Nucleus accumbens (tissue), 56 donors: ENCODE measurements around the gene PODXL2.
"Not testable (repeated sequence)": the region's sequence is repeated elsewhere in the genome, so short reads cannot be mapped to it uniquely, and the experiment has no call there.

Source experiments
- DNase-seq, 56 donors: peaks; one replicate each; lab custom pipeline; 2025; lab: John Stamatoyannopoulos, UW

Gene PODXL2

GRCh38 chr3:127604546-127605165 lies 24.3 kb upstream of the PODXL2 start:
- DNase-seq, result no peak

DNA sequence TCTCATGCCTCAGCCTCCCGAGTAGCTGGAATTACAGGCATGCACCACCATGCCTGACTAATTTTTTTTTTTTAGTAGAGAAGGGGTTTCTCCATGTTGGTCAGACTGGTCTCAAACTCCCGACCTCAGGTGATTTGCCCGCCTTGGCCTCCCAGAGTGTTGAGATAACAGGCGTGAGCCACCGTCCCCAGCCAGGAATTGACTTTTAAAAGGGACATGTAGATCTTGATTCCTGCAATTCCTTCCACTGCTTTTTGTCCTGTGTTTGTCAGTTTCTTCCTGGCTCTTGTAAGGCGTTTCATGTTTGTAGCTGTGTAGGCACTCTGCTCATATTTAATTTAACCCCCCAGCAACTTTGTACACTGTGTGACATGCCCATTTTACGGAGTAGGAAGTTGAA lies 23.4 kb upstream of the PODXL2 start:
- not testable (repeated sequence) for DNase-seq

GRCh38 chr3:127606086-127606805 lies 22.7 kb upstream of the PODXL2 start:
- DNase-seq, result no peak

- no peak for DNase-seq
Measured at GRCh38 chr3:127606981-127607595, 21.9 kb upstream of the PODXL2 start.

GRCh38 chr3:127607675-127608361 lies 21.2 kb upstream of the PODXL2 start:
- DNase-seq, result no peak

DNA sequence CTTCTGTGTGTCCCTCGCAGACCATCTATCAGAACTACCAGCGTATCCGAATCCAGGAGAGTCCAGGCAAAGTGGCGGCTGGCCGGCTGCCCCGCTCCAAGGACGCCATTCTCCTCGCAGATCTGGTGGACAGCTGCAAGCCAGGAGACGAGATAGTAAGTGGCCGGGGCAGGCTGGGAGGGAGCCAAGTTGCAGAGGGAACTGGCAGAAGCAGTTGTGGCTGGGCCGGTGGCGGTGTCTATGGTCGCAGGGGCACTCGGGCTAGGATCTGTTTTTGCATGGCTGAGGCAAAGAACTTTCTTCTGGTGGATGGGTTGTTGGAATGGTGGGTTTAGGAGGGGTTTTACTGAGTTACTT lies 20.6 kb upstream of the PODXL2 start:
- DNase-seq, result peak in 4 of 56 donors; percentile 5 to 37 (median 12)

- no peak for DNase-seq
Measured at GRCh38 chr3:127610105-127610504, 18.9 kb upstream of the PODXL2 start.

DNA sequence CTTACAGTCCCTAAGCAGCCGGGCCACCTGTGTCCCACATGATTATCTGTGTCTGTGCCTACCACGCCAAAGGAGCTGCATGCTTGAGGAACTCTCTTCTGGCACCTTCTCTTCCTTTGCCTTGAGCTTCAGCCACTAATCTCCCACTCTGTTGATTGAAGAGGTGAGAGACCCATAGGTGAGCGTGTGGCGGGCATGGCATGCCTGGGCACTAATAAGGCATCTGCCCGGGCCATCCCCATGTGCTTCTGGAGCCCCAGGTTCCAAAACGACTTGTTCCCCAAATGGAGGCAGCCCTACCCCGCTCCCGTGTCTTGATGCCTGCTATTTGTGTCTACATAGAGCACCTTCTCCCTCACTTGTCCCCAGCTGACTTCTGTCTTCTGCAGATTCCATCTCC lies 17.7 kb upstream of the PODXL2 start:
- no peak for DNase-seq

DNA sequence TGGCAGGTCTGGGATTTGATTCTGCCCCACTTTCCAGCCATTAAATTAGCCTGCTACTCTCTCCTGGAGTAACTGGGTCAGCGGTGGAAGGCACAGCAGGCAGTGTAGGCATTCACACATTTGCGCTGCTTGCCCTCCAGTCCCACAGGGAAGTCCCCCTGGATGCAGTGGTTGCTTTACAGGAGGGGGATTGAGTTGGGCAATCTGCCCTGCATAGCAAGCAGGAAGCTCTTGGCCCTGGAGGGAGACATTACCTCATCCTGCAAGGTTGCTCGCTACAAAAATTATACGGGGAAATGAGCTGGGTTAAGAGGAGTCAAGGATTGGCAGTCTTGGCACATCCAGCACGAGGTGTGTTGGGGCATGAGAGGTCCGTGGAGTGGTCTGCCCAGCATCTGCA lies 16.0 kb upstream of the PODXL2 start:
- DNase-seq, result no peak

DNA sequence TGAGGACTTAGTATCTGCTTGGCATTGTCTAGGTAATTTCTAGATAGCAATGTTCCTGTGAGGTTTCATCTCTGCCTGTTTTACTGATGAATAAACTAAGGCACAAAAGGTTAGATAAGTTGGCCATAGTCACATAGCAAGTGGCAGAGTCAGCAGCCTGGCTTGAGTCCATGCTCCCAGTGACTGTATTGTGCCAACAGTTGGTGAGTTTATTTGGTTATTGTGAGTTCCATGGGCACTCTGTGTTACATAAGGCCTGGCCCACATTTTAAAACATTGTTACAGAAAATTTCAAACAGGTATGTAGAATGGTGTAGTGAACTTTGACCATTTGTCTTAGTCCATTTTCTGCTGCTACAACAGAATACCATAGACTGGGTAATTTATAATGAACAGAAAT lies 15.6 kb upstream of the PODXL2 start:
- no peak for DNase-seq

DNA sequence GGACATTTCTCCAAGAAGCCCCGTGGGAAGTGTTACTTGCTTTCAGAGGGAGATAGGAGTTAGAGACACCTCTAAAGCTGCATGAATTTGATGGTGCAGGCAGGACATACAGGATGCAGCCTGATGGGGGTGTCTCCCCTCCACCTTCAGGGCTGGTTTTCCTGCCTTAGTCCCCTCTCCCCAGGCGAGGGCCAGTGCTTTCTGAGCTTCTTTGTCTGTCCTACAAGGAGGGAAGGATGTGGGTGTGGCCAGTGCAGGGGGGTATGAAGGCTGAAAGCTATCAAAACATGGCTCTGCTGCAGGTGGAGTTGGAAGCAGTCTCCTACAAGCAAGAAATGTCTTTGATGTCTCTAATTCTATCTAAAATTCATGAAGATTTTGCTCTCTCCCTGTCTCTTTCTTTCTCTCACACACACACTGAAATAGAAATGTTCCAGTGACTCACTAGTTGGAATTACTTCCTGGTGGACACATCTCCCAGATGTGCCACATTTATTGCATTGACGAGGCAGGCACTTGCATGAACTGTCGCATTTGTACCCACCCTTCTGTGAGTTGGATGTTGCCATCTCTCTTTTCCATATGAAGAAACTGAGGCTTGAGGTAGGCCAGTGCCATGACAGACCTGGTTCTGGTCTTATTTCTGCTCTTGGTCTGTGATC lies 13.9 kb upstream of the PODXL2 start:
- DNase-seq, result no peak

GRCh38 chr3:127615631-127616305 lies 13.2 kb upstream of the PODXL2 start:
- DNase-seq, result no peak

DNA sequence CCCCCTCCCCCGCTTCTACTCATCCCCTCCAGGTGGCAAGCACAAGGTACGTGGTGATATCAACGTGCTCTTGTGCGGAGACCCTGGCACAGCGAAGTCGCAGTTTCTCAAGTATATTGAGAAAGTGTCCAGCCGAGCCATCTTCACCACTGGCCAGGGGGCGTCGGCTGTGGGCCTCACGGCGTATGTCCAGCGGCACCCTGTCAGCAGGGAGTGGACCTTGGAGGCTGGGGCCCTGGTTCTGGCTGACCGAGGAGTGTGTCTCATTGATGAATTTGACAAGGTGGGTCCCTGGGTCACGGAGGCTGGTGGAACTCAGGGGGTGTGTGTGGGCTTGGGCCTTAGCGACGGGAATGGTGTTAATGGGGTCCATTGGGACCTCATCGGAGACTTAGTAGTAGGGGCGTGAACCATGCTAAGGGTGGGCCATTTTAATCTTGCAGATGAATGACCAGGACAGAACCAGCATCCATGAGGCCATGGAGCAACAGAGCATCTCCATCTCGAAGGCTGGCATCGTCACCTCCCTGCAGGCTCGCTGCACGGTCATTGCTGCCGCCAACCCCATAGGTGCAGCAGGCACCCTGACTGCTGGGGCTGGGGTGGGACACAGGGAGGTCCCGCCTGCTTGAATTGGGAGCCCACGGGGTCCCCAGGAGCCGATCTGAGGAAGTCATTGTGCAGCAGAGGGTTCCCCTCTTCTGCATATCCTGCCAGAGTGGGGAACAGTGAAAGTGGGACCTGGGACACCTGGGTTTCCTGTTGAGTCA lies 12.0 kb upstream of the PODXL2 start:
- no peak for DNase-seq

DNA sequence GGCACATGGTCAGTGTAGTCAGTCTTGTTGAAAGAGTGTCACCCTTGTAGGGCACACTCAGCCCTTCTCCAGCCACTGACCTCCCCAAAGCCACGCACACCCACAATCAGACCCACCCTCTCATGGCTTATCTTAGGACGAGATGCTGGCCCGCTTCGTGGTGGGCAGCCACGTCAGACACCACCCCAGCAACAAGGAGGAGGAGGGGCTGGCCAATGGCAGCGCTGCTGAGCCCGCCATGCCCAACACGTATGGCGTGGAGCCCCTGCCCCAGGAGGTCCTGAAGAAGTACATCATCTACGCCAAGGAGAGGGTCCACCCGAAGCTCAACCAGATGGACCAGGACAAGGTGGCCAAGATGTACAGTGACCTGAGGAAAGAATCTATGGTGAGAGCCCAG lies 10.1 kb upstream of the PODXL2 start:
- DNase-seq, result no peak

DNA sequence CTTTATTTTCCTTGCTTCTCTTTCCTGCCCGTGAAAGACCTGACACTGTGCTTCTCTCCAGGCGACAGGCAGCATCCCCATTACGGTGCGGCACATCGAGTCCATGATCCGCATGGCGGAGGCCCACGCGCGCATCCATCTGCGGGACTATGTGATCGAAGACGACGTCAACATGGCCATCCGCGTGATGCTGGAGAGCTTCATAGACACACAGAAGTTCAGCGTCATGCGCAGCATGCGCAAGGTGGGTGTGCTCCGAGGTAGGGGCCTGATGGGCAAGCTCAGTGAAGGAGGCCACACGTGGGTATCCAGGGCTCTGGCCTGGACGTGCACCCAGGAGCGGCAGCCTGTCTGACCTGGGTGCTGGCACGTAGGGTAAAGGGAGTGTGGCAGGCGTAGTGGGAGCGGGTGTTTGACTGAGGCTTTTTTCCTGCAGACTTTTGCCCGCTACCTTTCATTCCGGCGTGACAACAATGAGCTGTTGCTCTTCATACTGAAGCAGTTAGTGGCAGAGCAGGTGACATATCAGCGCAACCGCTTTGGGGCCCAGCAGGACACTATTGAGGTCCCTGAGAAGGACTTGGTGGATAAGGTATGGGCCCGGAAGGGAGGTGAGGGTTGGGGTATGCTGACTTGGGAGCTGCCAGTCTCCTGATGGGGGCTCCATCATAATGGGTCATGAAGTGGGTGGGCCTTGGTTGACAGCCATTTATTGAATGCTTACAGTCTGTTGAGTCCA lies 8.2 kb upstream of the PODXL2 start:
- no peak for DNase-seq

DNA sequence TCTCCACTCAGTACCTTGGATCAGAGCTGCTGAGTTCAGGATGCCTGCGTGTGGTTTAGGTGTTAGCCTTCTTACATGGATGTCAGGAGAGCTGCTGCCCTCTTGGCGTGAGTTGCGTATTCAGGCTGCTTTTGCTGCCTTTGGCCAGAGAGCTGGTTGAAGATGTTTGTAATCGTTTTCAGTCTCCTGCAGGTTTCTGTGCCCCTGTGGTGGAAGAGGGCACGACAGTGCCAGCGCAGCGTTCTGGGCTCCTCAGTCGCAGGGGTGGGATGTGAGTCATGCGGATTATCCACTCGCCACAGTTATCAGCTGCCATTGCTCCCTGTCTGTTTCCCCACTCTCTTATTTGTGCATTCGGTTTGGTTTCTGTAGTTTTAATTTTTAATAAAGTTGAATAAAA lies 7.0 kb upstream of the PODXL2 start:
- no peak for DNase-seq

DNA sequence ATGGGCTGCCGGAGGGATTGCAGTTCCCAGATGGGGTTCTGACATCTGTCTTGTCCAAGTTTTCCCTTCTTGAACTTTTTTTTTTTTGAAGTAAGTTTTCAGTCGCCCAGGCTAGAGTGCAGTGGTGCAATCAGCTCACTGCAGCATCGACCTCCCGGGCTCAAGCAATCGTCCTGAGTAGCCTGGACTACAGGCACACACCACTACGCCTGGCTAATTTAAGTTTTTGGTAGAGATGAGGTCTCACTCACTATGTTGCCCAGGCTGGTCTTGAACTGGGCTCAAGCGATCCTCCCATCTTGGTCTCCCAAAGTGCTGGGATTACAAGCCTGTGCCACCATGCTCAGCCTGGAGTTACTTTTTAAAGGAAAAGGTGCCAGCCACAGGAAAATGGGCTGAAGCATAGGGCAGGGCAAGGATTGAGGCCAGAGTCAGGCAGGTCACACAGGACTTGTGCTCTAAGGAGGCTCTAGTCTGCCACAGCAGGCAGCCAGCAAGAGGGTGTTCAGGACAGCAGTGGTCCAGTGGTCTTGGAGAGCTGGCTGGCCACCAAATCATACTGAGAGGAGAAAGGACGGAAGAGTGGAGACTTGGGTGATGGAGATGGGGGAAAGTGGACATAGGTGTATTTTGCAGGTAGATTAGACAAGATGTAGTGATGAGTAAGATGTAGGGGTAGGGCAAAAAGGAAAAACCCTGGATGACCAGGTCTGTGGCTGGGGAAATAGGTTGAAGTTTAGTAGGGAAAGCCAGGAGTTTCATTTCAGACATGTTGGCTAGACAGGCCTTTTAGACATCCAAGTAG lies 6.0 kb upstream of the PODXL2 start:
- DNase-seq, result no peak

- DNase-seq, result no peak
Measured at GRCh38 chr3:127624063-127624462, 4.9 kb upstream of the PODXL2 start.
